Posterior cingulate gyrus (tissue), 11 donors: ENCODE data around the gene MYLK2.

Source experiments
- DNase-seq, 10 donors: peaks; one replicate each; pipeline versions ENCODE4 v3.0.0 to v3.0.0-alpha.2; 2020 to 2021; ENCODE audit warnings: mixed read lengths in 3 of 10
- intact Hi-C: fragments of 100-400 bp; cut with DNase I; formaldehyde crosslinking; loops from one replicate; pipeline ENCODE4 v1.15.1; 2023

Gene MYLK2

DNA sequence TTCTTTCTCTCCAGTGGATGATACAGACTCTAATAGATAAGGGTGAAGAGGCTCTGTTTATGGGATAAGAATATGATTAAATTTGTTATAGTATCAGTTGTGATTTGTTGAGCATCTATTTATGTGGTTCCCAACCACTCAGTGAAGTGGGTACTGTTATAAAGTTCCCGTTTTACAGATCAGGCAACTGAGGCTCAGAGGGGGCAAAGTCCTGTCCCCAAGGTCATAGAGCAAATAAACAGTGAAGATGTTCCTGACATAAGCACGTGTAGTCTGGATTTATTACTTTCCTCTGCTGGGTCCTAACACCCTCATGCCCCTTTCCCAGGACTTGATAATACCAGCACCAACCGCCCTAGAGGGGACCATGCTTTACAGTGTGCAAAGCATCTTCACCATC, 47.1 kb downstream of the MYLK2 start:
- intact Hi-C loops = no loop called here
- DNase-seq = no peak

DNA sequence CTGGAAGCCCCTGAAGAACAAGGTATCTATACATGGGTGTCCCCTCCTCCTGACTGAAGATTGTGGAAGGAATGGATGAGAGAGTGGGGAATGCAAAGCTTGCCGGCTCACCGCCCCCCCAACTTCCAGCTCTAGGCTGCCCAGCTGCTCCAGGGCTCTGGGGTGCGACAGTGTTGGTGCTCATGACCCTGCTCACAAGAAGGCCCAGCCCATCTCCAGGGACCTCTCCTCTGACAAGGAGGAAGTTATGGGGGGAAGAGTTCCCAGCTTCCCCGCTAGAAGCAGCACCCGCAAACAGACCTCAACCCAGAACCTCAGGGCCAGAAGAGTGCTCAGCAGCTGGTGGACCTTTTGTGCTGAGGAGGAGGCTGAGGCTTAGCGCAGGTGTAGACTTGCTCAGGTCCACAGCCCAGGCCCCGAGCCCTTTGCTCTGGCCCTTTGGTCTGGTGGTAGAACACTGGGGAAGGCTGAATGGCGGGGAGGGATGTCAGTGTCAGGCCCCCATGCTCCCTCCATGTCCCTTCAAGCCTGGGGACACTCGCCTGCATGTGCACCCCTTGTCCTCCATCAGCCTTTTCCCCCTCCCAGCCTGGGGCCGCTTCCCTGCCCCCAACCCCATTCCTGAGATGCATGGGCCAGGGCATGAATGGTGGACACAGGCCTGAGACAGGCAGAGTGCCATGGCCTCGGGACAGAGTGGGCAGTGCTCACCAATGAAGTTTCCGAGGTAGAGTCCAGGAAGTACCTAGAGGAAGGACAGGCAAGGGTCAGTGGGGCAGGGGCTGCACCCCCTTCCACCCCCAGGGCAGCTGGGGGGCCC, 49.9 kb downstream of the MYLK2 start:
- intact Hi-C loops = no loop called here
- DNase-seq = peak in 2 of 10 donors; percentile 52 to 77

DNA sequence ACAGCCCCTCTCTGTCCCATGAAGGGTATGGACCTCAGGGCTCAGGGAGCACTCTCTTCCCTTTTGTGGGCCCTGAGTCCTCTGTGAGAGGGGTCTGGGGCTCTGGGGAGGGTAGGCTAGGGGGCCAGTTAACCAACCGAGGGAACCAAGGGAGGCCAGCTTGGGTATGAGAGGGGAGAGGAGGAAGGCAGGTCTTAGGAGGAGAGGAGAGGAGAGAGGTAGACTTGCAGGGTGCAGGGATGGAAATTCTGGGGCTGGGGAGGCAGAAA, 50.5 kb downstream of the MYLK2 start:
- intact Hi-C loops = no loop called here
- no peak for DNase-seq

DNA sequence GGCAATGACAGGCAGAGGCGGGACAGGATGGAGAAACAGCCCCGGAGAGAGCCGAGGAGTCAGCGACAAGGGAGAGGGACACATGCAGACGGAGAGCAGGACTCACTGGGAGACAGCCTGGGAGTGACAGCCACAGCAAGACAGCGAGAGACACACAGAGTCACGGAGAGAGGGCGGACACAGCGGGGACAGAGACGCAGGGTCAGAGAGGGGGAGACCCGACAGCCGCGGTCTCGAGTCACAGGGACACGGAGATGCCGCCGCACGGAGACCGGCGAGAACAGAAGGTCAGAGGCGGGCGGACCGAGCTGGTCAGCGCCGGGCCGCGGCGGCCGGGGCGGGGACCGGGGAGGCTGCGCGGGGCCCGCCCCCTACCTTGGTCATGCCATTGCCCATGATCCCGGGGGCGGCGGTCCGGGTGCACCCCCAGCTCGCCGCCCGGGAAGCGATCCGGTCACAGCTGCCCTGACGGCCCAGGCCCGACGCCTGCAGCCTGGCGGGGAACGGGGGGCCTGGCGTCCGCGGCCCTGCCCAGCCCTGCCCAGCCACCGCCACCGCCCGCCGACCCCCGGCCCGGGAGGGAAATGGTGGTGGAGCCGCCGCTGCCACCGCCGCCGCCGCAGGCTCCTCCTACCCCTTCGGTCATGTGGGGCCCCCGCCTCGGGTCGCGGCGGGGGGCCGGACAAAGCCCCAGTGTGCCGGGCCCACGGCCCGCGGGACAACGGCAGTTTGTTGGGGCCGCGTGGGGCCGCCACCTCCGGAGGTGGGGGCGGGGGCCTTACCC, 51.0 kb downstream of the MYLK2 start, which contains the start of the genes DUSP15 and TTLL9:
Gene DUSP15 (minus strand): TSS at position 586 of the 784 bp plus-strand sequence. CDS start 190 bp downstream, at position 396.
Gene TTLL9 (plus strand): TSS at position 693 of the 784 bp plus-strand sequence. CDS start 493 bp downstream, outside the sequence.
- DNase-seq = peak; percentile 58 to 96 (median 71)
- intact Hi-C loops = loop anchor here (5.0 kb wide), 1 partner anchor 82 kb away; the partner anchor contains the start of gene PDRG1

DNA sequence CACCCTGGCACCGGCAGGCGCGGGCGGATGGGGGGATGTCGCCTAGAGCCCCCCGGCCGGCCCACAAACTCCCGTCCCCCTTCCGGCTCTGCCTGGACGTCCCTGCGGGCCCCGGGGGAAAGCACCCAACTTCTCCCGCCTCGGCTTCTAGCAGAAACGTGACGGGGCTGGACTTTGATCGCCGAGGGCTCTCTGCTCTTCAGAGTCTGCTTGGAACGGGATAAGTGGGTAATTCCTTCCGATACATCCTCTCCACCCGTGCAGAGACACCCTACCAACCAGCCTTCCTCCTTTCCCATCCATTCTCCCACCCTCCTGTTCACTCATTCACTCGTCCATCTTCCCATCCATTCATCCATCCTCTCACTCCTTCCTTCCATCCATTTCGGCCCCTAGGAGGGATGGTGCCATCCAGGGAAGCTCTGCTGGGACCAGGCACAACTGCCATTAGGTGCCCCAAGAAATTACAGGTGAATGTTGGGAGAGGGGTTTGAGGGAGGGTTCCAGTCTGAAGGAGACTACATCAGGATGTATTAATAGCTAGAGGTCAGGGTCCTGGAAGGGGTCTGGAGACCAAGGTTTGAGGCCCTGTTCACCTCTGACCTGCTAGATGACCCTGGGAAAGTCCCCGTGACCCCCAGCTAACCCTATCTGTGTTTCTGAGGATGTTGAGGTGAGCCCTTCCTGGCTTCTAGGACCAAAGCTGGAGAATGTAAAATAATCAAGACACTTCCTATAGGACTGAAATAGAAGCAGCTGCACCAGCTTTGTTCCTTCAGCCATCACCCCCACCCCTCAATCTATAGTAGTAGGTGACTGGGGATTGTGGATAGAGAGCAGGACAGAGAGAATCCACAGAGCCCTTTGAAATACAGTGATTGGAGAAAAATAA, 51.8 kb downstream of the MYLK2 start:
- DNase-seq = no peak
- intact Hi-C loops = loop anchor here (5.0 kb wide), 1 partner anchor 81 kb away; the partner anchor contains the start of gene PDRG1

DNA sequence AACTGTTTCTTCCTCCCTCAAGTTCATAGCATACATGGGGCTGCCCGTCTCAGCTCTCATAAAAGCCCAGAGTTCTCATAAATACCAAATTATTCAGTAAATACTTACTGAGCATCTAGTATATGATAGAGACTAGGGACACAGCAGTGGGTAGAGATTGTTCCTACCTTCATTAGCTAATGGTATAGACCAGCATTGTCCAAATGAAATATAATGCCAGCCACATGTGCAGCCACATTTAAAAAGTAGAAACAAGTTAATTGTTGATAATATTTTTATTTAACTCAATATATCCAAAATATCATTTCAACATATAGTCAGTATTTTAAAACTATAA, 52.4 kb downstream of the MYLK2 start:
- DNase-seq = no peak
- intact Hi-C loops = loop anchor here (5.0 kb wide), 1 partner anchor 81 kb away; the partner anchor contains the start of gene PDRG1

DNA sequence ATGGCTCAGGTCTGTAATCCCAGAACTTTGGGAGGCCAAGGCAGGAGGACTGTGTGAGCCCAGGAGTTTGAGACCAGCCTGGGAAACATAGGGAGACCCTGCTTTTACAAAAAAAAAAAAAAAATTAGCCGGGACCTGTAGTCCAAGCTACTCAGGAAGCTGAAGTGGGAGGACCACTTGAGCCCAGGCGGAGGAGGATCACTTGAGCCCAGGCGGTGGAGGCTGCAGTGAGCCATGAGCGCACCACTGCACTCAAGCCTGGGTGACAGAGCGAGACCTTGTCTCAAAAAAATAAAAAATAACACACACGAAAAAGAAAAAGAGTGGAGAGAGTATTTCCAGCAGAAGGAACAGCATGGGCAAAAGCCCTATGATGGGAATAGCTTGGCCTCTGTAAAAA, 53.2 kb downstream of the MYLK2 start:
- no peak for DNase-seq
- intact Hi-C loops = loop anchor here (5.0 kb wide), 1 partner anchor 80 kb away; the partner anchor contains the start of gene PDRG1

DNA sequence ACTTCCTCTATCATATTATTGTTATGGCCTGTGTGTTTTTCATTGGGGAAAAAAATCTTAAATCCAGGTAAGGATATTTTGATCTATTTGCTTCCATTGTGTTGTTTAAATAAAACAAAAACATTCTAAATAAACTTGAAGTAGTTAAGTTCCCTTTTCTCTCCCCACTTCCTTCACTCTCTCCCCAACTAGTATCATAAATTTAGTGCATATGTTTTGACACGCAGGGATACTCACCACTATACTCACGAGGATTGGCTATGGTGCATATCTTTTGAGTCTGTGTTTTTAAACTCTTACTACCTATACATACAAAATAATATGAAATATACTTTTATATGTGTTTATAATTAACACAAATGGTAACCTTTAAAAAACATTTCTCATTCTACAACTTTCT, 56.5 kb downstream of the MYLK2 start:
- intact Hi-C loops = no loop called here
- DNase-seq = no peak

DNA sequence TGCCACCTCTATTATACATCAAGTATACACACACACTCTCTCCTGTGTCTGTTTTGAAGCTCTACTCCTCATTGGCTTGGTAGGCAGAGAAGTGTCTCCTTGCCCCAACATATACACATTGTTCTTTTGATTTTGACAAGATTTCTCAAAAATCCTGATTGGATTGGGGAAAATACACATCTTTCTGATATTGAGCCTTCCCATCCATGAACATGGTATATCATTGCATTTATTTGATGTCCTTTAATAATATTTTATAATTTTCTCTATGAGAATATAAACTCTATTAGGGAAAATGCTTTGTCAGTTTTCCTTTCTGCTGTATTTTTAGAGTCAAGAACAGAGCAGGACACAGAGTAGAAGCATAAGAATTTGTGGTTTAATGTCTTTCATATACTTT, 58.5 kb downstream of the MYLK2 start:
- DNase-seq = no peak
- intact Hi-C loops = no loop called here

DNA sequence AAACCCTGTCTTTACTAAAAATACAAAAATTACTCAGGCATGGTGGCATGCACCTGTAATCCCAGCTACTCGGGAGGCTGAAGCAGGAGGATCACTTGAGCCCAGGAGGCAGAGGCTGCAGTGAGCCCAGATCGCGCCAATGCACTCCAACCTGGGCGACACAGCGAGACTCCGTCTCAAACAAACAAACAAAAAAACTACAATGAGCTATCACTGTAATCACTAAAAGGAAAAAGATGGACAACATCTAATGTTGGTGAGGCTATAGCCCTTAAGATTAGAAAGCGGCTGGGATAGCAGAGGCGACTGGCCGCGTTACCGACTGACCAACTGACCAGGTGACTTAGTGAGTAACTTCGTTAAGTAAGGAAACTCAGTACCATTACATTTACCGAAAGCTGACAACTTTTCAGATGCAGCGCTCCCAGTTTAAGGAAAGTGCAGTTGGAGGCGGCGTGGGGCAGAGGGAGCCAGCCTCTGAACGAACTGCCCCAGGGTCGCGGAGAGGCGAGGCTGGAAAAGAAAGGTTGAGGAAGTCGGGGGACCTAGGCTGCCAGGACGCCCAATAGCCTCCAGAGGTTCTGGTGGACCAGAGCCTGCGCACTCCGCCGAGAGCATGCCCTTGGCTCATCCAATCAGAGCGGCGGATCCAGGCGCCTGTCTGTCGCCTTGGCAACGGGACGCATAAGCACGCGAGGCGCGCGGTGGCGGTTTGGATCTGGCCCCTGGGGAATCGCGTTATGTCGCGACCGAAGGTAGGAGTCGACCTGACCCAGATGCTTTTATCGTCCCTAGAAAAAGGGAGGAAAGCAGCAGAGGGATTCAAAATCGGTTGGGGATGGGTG, 60.2 kb downstream of the MYLK2 start:
- intact Hi-C loops = no loop called here
- DNase-seq = peak; percentile 87 to 99 (median 94)

DNA sequence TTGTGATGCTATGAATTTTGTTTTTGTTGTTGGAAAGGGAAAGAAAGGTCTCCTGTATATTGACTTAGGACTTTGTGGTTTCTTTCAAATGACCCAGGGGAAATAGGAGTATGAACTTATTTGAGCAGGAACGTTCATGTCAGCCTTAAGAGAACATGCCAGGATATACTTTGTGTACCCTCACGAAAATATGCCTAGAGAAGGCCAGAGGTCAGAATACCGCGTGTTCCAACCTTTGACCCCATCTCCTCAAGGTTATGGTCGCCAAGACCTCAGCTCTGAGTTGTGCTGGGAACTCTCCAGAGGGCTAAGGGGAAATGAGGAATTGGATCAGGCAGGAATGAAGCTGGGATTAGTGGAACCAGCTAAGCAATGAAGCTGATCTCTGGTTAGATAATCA, 62.8 kb downstream of the MYLK2 start:
- intact Hi-C loops = no loop called here

DNA sequence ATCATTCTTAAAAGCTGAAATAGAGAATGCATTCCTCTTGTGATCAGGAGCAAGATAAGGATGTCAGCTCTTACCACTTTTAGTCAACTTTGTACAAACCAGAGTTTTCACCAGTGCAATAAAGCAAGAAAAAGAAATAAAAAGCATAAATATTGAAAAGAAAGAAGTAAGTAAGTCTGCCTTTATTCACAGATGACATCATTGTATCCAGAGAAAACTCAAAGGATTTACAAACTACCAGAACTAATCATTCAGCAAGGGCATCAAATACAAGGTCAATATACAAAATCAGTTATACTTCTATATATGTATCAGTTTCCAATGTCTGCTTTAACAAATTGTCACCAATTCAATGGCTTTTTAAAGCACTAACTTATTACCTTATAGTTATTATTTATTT, 64.7 kb downstream of the MYLK2 start:
- no peak for DNase-seq
- intact Hi-C loops = no loop called here

More for the DNA sequence above, 62.8 kb downstream of the MYLK2 start:
- DNase-seq = no peak
